Endothelial cell of umbilical vein (primary cell): ENCODE results near the gene LAMB1. TPM values are rescaled to one million over a fixed set of nuclear protein-coding genes. Genes with fewer than 3 reads are reported as not detected.

Experiments used
- BruUV-seq: library from RNA; stranded (reverse); fragments of 400-500 nt; replicated peaks from 2 replicates; lab custom pipeline; 2021; lab: Mats Ljungman, UMichigan
- CTCF ChIA-PET: fragments of 300-600, 350-600 bp; sonication (Branson Sonifier 250); formaldehyde crosslinking; loops from one replicate; lab custom pipeline; 2021; ENCODE audit warnings: antibody characterized with exemption, inconsistent platforms; lab: Charles Lee
- POLR2A ChIA-PET: fragments of 300-600, 350-600 bp; sonication (Branson Sonifier 250); formaldehyde crosslinking; loops from one replicate; lab custom pipeline; 2021; ENCODE audit warnings: antibody characterized with exemption, inconsistent platforms; lab: Charles Lee
- DNase-seq: peaks from one replicate; pipeline ENCODE4 v3.0.0-alpha.2; 2011; ENCODE audit warnings: low read depth, low spot score
- FAIRE-seq: peaks from 2 replicates; lab custom pipeline; 2011; peaks lifted over from hg19 to GRCh38; lab: Jason Lieb, UNC
- H2AFZ ChIP-seq: 2 replicates; pipeline ENCODE4 v1.6.0; 2012; ENCODE audit warnings: low read depth, low read length, control low read depth, inconsistent platforms
- H3K27ac ChIP-seq: 2 replicates; pipeline ENCODE4 v1.5.1; 2011; ENCODE audit warnings: low read depth, mild to moderate bottlenecking, control low read depth, low read length, moderate library complexity; ENCODE audit not compliant: insufficient read depth
- H3K27me3 ChIP-seq, 2 experiments: 2 replicates each; pipeline versions ENCODE4 v1.6.0 to v1.6.1; 2011; ENCODE audit warnings: low read length in 2 of 2, mixed read lengths in 1 of 2; ENCODE audit not compliant: control insufficient read depth in 2 of 2, insufficient read depth in 2 of 2
- H3K36me3 ChIP-seq, 2 experiments: 2 replicates in 1 of 2; 3 replicates in 1 of 2; pipeline ENCODE4 v1.5.1; 2011; ENCODE audit warnings: low read length in 2 of 2, mild to moderate bottlenecking in 1 of 2, moderate library complexity in 1 of 2; ENCODE audit not compliant: control insufficient read depth in 2 of 2, insufficient read depth in 2 of 2; ENCODE audit errors: extremely low read depth in 1 of 2
- H3K4me1 ChIP-seq: 3 replicates; pipeline ENCODE4 v1.5.1; 2011; ENCODE audit warnings: mild to moderate bottlenecking, low read length; ENCODE audit not compliant: control insufficient read depth, insufficient read depth; ENCODE audit errors: extremely low read depth
- H3K4me2 ChIP-seq: 2 replicates; pipeline ENCODE4 v1.6.1; 2011; ENCODE audit warnings: low read length, control low read depth, mixed read lengths; ENCODE audit not compliant: insufficient read depth
- H3K4me3 ChIP-seq, 3 experiments: fragments of 200-600 bp in 1 of 3; sonication (generic), shearing (Covaris generic) in 1 of 3; replicated peaks in 1 of 3; 2 replicates each; pipeline ENCODE4 v1.5.1; 2011 to 2016; ENCODE audit warnings: control low read depth in 3 of 3, low read length in 3 of 3, mild to moderate bottlenecking in 2 of 3, inconsistent platforms in 1 of 3, low read depth in 1 of 3, moderate library complexity in 1 of 3; ENCODE audit not compliant: insufficient read depth in 1 of 3
- H3K79me2 ChIP-seq: 2 replicates; pipeline ENCODE4 v1.6.0; 2012; ENCODE audit warnings: low read length, inconsistent platforms; ENCODE audit not compliant: control insufficient read depth, insufficient read depth
- H3K9ac ChIP-seq: replicated peaks from 2 replicates; pipeline ENCODE3; 2011; ENCODE audit warnings: low read length, control low read depth; ENCODE audit not compliant: insufficient read depth; ENCODE audit errors: extremely low read depth
- H3K9me1 ChIP-seq: replicated peaks from 3 replicates; pipeline ENCODE4 v1.6.0; 2011; ENCODE audit warnings: mild to moderate bottlenecking, low read length; ENCODE audit not compliant: control insufficient read depth, insufficient read depth; ENCODE audit errors: extremely low read depth
- H3K9me3 ChIP-seq: replicated peaks from 2 replicates; pipeline ENCODE4 v1.5.1; 2012; ENCODE audit warnings: low read length, inconsistent platforms; ENCODE audit not compliant: control insufficient read depth, insufficient read depth
- H4K20me1 ChIP-seq: replicated peaks from 2 replicates; pipeline ENCODE3; 2011; ENCODE audit warnings: mild to moderate bottlenecking, low read length; ENCODE audit not compliant: control insufficient read depth, insufficient read depth; ENCODE audit errors: extremely low read depth
- FOS ChIP-seq: IDR thresholded peaks from 2 replicates; pipeline ENCODE4 v1.6.1; 2011; ENCODE audit warnings: mild to moderate bottlenecking, low read length, moderate library complexity, borderline replicate concordance; ENCODE audit not compliant: insufficient read depth
- GATA2 ChIP-seq: IDR thresholded peaks from 2 replicates; pipeline ENCODE4 v1.7.0; 2011; ENCODE audit warnings: low read depth, mild to moderate bottlenecking, moderate library complexity, mixed read lengths, low read length; ENCODE audit not compliant: insufficient read length, insufficient read depth
- JUN ChIP-seq: IDR thresholded peaks from 2 replicates; pipeline ENCODE4 v1.6.1; 2011; ENCODE audit warnings: borderline replicate concordance, low read depth; ENCODE audit not compliant: insufficient read length, insufficient read depth
- POLR2A ChIP-seq: IDR thresholded peaks from 2 replicates; pipeline ENCODE4 v1.6.1; 2012; ENCODE audit warnings: low read depth, mild to moderate bottlenecking, control low read depth, low read length
- POLR2AphosphoS5 ChIP-seq: IDR thresholded peaks from 2 replicates; pipeline ENCODE4 v1.6.1; 2012; ENCODE audit warnings: low read depth, mild to moderate bottlenecking, control low read depth, low read length, moderate library complexity; ENCODE audit not compliant: insufficient read depth
- dilution Hi-C: fragments of 300-500 bp; cut with MboI; formaldehyde crosslinking; loops from one replicate; pipeline ENCODE4 v1.15.0; 2019; ENCODE audit warnings: low sequenced_read_pairs; ENCODE audit not compliant: extremely low pct_ligation_motif_present
- intact Hi-C: fragments of 100-400 bp; cut with micrococcal nuclease; formaldehyde crosslinking; loops from one replicate; pipeline ENCODE4 v1.10.0; 2022
- polyA plus RNA-seq, 4 experiments: library from polyadenylated mRNA; depleted of rRNA in 3 of 4; stranded (reverse) in 3 of 4; unstranded in 1 of 4; fragments of >200 nt; gene quantifications; 2 replicates each; pipeline versions ENCODE4 v1.2.1 to v1.2.3, GENCODE V29; 2011 to 2012; ENCODE audit warnings: missing spikeins in 1 of 4
- total RNA-seq: library from RNA; stranded (reverse); gene quantifications from 2 replicates; pipeline ENCODE4 v1.2.3, GENCODE V29; 2021
- TF ChIP-seq, protein P1 (sequence below), 2 donors: IDR thresholded peaks; 1 replicate in 1 of 2; 2 replicates in 1 of 2; pipeline ENCODE4 v1.5.1; 2011; ENCODE audit warnings: low read length in 2 of 2, mild to moderate bottlenecking in 2 of 2, moderate library complexity in 2 of 2, control low read depth in 1 of 2, inconsistent platforms in 1 of 2, low read depth in 1 of 2; ENCODE audit not compliant: insufficient read depth in 1 of 2; ENCODE audit errors: extremely low read depth in 1 of 2

The LAMB1 gene
- total and polyA plus RNA-seq, 2 donors (not counting 3 experiments of a cell fraction or from before 2014, with no cell fraction given) = 588 to 703 TPM

DNA sequence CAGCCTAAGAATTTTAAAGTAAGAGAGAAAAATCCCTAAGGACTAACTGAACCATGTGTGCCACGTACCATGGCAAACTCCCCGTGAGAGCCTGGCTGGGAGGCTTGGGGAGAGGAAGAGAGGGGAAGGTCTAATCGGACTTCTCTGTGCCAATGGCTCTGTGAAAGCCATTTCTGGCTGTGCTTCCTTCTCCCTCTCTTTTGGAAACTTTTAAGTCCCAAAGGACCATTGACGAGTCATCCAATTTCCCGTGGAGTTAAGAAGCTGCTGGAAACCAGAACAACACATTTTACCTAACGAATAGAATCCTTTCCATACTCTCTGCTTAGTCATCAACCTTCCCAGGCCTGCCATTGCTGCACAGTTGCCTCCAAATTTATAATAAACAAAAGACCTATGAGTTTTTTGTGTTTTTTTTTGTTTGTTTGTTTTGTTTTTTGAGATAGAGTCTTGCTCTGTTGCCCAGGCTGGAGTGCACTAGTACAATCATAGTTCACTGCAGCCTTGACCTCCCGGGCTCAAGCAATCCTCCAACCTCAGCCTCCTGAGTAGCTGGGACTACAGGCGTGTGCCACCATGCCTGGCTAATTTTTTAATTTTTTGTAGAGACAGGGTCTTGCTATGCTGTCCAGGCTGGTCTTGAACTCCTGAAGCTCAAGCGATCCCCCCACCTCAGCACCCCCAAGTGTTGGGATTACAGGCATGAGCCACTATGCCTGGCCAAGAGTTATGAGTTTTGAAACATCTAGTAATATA, 13.2 kb downstream of the LAMB1 start:
- ChIA-PET POLR2A (no interaction called here), CTCF (interaction anchor here (1.0 to 2.5 kb wide), 4 partner anchors 9 to 156 kb away, joined by 4 to 17 read pairs (median 4); no protein-coding TSS in a partner anchor)
- Histone ChIP-seq H3K36me3 (peaks cover 42 to 61% of the 10 kb centered on the region in 2 experiments), H3K9ac (peak overlapping the region; percentile 24), H3K4me3 (no peak overlapping the region), H2AFZ (no peak overlapping the region), H3K9me3 (no peaks in the 10 kb centered on the region), H3K4me1 (peaks cover 25% of the 10 kb centered on the region), H3K9me1 (no peaks in the 10 kb centered on the region), H3K79me2 (peaks cover 85% of the 10 kb centered on the region), H3K27me3 (no peaks in the 10 kb centered on the region), H3K27ac (peak overlapping the region; percentile 41), H3K4me2 (no peak overlapping the region), H4K20me1 (peaks cover 2% of the 10 kb centered on the region)
- intact Hi-C loops (loop anchor here (10.0 kb wide), 1 partner anchor 245 kb away; the partner anchor contains the start of gene CBLL1), dilution Hi-C loops (no loop called here)
- TF ChIP-seq GATA2 = no peak
- TF ChIP-seq POLR2AphosphoS5 = no peak
- peak; percentile 29 for TF ChIP-seq POLR2A
- peak; percentile 62 for TF ChIP-seq FOS
- no peak for TF ChIP-seq JUN
- TF ChIP-seq, protein P1, sequence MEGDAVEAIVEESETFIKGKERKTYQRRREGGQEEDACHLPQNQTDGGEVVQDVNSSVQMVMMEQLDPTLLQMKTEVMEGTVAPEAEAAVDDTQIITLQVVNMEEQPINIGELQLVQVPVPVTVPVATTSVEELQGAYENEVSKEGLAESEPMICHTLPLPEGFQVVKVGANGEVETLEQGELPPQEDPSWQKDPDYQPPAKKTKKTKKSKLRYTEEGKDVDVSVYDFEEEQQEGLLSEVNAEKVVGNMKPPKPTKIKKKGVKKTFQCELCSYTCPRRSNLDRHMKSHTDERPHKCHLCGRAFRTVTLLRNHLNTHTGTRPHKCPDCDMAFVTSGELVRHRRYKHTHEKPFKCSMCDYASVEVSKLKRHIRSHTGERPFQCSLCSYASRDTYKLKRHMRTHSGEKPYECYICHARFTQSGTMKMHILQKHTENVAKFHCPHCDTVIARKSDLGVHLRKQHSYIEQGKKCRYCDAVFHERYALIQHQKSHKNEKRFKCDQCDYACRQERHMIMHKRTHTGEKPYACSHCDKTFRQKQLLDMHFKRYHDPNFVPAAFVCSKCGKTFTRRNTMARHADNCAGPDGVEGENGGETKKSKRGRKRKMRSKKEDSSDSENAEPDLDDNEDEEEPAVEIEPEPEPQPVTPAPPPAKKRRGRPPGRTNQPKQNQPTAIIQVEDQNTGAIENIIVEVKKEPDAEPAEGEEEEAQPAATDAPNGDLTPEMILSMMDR (IDR thresholded peaks at IDR 0.05; ENCODE audit: extremely low read depth in 1 of 2, insufficient read depth in 1 of 2, low read depth in 1 of 2, low read length in 2 of 2) = no peak
- FAIRE-seq = no peak
- peak; percentile 48 for DNase-seq
- BruUV-seq = no TSS peak
